GM21717 (cell line): ENCODE measurements around the gene PIGL.
"Not testable (repeated sequence)": the region's sequence is repeated elsewhere in the genome, so short reads cannot be mapped to it uniquely, and the experiment has no call there.

Source experiments
- ATAC-seq: cut with Tn5 transposase; IDR thresholded peaks from one replicate; pipeline ENCODE4 v1.9.1; 2021; ENCODE audit warnings: mild to moderate bottlenecking, moderate library complexity; ENCODE audit not compliant: unreplicated experiment

The PIGL gene

DNA sequence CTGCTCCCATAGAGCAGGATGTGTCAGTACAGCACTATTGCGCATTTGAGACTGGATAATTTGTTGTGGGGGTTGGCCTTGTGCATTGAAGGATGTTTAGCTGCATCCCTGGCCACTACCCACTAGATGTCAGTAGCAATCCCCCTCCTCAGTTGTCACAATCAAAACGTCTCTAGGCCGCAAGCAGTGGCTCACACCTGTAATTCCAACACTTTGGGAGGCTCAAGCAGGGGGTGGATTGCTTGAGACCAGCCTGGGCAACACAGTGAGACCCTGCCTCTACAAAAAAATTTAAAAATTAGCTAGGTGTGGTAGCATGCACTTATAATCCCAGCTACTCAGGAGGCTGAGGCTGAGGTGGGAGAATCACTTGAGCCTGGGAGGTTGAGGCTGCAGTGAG lies 87.8 kb downstream of the PIGL start:
- no peak for ATAC-seq

DNA sequence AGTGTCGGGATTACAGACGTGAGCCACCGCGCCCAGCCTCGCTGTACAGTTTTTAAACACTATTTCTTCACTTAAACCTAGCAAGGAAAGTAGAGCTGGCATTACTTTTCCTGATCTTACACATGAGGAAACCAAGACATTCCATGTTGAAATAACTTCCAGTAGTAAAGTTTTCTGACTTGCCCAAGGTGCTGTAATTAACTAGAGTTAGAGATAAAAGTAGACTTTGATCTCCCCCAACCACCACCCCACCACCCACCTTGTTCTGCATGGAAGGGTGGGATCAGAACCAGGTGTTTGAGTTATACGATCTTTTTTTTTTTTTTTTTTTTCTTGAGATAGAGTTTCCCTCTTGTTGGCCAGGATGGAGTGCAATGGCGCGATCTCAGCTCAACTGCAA lies 89.2 kb downstream of the PIGL start:
- no peak for ATAC-seq

- ATAC-seq: not testable (repeated sequence)
These were observed 95.1 kb downstream of the PIGL start for GRCh38 chr17:16312061-16312460.

DNA sequence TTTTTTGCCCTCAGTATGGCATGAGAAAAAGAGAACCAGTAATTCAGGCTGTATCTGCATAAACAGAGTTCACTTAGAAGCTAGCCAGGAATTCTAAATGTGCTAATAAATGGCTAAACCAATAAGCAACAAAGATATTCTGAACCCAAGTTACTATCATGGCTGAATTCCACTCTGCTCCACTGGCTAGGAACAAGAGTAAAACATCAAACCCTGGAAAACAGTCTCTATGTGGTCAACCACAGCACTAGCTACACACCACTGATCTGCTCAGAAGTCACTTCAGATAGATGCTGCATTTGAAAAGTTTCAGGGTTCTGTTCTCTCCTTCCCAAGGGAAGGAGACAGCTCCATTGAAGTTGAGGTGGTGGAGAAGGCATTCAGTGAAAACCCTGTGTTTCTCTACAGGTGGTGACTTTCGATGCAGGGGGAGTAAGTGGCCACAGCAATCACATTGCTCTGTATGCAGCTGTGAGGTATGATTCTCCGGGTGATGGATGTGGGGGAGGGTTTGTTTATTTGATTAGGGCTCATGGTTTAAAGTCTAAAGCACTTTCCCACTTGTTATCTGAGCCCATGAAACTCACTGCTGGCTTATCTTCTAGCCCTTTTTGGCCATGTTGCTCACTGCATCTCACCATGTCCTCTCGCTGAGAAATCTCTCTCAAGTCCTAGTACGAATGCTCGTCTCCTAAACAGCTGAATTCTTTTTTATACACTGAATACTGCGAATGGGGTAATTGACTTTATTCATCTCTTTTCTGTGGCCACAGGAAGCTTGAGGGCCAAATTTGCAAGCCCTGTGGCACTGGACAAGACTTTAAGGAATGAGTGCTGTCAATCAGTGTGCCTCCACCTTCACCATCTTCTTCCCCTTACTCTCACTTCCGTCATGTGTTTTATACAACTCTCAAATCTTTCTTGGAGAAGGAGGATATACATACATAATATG lies 96.4 kb downstream of the PIGL start:
- no peak for ATAC-seq

DNA sequence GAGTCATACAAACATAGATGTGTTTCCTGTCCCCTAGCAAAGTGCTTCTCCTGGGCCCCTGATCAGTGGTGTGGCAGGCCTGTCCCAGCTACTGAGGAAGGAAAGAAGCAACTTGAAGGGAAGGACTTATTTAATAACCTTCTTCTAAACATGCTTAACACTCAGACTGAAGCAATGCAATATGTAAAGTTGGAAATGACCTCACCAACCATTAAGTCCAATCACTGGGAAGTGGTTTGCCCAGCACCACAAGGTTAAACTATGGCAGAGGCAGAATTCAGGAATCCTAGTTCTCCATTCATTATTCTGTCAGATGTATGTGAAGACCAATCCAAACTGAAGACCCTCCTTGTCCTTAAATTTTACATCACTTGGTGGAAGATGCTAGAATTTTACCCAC lies 97.2 kb downstream of the PIGL start:
- ATAC-seq: no peak

DNA sequence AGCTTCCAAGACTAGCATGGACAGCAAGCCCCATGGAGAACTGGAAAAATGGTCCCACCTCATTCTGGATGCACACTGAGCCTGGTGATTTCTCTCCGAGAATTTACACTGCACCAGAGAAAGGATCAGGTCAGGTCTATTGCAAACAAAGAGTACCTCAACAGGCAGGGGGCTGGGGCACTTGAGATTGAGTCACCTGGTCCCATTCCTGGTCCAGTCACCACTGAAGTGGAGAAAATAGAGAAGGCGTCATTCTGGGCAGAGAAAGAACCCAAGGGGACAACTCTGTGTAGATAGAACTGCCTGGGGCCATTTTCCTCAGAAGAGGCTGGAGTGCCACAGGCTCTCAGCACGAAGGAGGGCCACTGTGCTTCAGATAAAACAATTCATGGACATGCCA lies 97.8 kb downstream of the PIGL start:
- ATAC-seq: no peak

DNA sequence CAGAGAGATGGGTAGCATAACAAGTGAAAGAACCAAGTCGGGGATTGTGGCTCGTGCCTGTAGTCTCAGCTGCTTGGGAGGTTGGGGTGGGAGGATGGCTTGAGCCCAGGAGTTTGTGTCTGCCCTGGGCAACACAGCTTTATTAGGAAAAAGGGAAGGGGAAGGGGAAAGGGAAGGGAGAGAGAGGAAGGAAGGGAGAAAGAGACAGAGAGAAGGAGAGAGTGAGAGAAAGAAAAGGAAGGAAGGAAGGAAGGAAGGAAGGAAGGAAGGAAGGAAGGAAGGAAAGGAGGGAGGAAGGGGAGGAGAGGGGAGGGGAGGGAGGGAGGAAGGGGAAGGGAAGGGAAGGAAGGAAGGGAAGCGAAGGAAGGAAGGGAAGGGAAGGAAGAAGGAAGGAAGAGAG lies 103.0 kb downstream of the PIGL start:
- ATAC-seq: no peak

DNA sequence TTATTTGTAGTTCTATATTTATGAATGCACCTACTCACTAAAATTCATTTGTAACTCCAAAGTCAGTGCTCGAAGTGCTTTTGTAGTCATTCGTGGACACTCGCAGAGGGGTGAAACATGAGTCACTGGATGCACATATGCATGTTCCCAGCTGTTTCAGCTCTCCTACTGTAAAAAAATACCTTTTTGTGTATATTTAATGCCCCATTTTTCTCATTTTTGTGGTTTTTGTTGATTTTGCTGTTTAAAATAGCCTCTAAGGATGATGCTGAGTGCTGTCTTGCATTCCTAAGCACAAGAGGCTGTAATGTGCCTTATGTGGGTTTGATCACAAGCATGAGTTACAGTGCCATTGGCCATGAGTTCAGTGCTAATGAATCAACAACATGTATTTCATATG lies 105.6 kb downstream of the PIGL start:
- ATAC-seq: no peak

GRCh38 chr17:16325964-16326363 lies 109.0 kb downstream of the PIGL start:
- ATAC-seq: no peak

DNA sequence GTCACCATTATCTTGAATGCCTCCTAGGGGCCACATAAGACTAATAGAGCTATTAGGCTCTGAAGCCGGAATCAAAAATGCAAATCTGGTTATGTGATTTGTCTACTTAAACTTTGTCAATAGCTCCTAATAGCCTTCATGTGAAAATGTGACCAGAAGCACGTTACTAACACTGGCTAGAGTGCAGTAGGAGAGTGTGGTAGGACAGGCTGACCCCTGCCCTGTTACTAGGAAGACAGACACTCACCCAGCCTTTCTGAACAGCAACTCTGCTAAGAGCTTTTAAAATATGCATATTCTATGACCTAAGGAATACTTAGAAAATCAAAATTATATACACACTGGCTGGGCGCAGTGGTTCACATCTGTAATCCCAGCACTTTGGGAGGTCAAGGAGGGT lies 110.0 kb downstream of the PIGL start:
- ATAC-seq: no peak

- no peak for ATAC-seq
These were observed 112.0 kb downstream of the PIGL start for GRCh38 chr17:16328997-16329396.

GRCh38 chr17:16329519-16330271 lies 112.7 kb downstream of the PIGL start:
- no peak for ATAC-seq

- ATAC-seq: no peak
These were observed 121.4 kb downstream of the PIGL start for GRCh38 chr17:16338391-16338790.

GRCh38 chr17:16339402-16339801 lies 122.4 kb downstream of the PIGL start:
- no peak for ATAC-seq

DNA sequence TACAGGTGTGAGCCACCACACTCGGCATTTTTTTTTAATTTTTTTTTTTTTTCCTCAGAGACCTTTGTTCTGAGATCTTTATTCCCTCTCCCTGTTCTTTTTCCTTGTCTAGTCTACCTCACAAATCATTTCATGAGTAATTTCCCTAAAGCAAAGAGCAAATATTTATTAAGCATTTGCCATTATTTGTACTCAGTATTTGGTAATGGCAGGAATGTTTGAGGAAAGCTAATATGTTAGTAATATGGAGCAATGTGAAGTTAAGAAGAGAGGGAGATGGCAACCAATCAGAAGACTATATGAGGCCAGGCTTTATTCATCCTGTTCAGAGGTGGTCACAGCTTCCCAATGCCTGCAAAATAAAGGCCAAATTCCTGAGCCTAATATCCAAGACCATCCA lies 122.9 kb downstream of the PIGL start:
- no peak for ATAC-seq

DNA sequence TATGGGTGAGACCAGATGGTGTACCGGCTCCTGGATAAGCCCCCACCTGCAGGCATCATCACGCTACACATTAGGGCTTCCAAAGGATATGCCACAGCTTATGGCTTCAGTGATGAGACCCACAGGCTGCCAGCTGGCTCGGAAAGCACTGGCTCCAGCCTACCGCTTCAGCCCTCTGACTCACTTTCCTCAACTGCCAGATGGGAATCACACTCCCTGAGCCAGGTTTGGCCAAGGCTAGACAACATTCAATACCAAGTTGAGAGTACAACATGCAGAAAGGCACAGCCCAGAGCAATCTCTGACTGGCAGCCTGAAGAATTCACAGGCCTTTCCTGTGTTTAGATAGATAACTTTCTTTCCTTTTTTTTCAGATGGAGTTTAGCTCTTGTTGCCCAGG lies 126.0 kb downstream of the PIGL start:
- ATAC-seq: no peak

GRCh38 chr17:16343569-16343968 lies 126.6 kb downstream of the PIGL start:
- no peak for ATAC-seq

DNA sequence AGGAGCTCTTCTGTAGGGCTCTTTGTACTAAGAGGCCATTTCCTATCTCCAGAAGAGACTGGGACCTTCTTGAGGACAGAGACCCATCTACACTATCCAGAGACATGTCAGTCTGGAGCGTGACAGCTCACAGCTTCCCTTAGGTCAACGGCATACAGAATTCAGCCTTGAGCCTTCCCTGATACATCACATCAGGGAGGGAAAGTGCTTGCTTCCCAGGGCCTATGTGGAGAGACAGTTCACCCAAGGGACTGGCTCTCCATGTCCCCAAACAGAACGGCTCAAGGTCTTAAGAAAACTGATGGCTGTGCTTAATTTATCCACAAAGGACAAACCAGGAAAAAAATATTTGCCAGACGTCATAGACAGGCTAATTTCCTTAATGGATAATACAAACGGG lies 128.6 kb downstream of the PIGL start:
- no peak for ATAC-seq

- no peak for ATAC-seq
These were observed 129.8 kb downstream of the PIGL start for GRCh38 chr17:16346721-16347271.

DNA sequence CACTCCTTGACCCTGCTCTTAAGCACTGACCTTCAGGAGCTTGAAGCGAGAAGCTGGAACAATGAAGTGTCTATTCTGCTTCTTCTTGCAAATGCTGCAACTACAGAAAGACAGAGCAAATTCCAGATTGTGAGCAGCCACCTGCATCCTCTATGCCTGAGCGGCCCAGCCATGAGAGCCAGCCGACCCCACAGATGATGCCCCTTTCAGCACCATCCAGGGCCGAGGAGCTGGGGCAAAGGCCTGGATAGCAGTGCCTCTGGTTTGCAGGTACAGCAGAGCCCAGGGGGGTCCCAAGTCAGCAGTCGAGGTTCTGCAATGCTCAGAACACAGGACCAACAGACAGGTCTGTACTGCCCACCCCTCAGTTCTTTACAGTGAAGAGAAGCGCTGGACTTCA lies 131.6 kb downstream of the PIGL start:
- no peak for ATAC-seq

GRCh38 chr17:16349431-16349830 lies 132.4 kb downstream of the PIGL start:
- ATAC-seq: no peak

DNA sequence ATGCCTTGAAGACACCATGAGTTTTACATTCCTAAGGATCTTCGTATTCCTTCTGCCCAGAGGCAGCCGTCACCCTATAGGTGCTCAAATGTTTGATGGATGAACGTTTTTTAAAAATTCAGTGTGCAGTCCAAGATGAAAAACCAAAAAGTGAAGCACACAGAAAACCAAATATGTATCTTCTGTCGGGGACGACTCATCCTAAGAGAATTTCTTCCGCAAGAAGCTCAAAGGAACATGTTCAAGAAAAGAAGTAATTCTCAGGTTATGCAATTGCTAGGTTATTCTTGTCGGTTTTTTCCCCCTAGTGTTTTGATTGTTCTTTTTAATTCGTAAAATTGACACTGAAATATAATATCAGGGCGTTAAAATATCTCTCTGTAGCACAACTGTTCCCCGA lies 134.8 kb downstream of the PIGL start:
- ATAC-seq: no peak
